ENCODE measurements around the gene SAXO1.

SAXO1 gene

DNA sequence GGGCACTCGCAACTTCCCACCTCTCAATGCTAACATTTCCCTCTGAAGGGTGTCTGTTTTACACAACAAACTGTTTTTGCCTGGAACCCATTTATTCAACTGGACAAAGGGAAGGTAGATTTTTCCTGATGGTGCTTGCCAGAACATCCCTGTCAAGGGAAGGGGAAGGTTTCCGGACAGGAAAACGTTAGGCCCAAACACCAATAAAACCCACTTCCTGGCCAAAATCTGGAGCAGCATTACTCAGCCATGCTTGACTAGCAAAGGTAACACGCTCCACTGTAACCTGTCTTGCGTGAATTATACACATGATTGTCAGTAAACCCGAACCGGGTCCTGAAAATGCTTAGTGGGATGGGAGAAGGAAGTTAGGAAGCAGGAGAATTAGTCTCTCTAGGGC is 90.2 kb downstream of the SAXO1 start:
- H4K20me1 ChIP-seq (ENCODE audit: insufficient read depth), result no peaks in the 10 kb centered on the region
- H3K36me3 ChIP-seq (ENCODE audit: insufficient read depth), result no peaks in the 10 kb centered on the region
- H2AFZ ChIP-seq (ENCODE audit: low read depth), result no peak overlapping the region
- TF ChIP-seq, protein P1, sequence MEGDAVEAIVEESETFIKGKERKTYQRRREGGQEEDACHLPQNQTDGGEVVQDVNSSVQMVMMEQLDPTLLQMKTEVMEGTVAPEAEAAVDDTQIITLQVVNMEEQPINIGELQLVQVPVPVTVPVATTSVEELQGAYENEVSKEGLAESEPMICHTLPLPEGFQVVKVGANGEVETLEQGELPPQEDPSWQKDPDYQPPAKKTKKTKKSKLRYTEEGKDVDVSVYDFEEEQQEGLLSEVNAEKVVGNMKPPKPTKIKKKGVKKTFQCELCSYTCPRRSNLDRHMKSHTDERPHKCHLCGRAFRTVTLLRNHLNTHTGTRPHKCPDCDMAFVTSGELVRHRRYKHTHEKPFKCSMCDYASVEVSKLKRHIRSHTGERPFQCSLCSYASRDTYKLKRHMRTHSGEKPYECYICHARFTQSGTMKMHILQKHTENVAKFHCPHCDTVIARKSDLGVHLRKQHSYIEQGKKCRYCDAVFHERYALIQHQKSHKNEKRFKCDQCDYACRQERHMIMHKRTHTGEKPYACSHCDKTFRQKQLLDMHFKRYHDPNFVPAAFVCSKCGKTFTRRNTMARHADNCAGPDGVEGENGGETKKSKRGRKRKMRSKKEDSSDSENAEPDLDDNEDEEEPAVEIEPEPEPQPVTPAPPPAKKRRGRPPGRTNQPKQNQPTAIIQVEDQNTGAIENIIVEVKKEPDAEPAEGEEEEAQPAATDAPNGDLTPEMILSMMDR (conservative IDR thresholded peaks at IDR 0.05; ENCODE audit: low read depth, low read length), result no peak
- no peak overlapping the region for H3K4me2 ChIP-seq
- H3K27ac ChIP-seq, result no peak overlapping the region
- H3K4me1 ChIP-seq (ENCODE audit: low read depth, poor library complexity, severe bottlenecking), result no peaks in the 10 kb centered on the region
- H3K4me3 ChIP-seq (IDR thresholded peaks at IDR 0.05; ENCODE audit: insufficient read depth, low read depth, low read length), result no peak overlapping the region
- H3K27me3 ChIP-seq (ENCODE audit: insufficient read depth, low read depth), result no peaks in the 10 kb centered on the region
- H3K9ac ChIP-seq, result no peak overlapping the region
- H3K79me2 ChIP-seq (ENCODE audit: insufficient read depth, low read depth), result no peaks in the 10 kb centered on the region

DNA sequence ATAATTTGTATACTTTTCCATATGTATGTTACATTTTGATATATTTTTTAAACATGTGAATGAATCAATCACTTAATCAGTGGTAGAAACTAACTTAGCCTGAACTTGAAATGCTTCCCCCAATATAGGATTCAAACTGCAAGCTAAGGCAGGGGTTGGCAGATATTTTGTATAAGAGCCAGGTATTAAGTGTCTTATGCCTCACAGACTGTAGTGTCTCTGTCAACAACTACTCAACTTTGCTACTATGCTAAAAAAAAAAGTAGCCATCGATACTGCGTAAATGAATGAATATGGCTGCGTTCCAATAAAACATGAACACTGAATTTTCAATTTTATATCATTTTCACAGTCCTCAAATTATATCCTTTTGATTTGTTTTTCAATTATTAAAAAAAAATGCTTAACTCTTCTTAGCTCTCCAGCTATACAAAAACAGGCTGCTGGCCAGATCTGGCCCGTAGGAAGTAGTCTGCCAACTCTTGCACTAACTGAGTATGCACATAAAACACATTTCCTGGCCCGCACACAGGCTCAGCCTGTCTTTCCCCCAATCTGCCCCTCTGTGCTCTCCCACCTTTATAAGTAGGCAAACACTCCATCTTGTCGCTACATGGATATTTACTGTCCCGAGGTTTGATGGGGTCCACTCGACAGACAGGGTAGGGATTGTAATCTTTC is 91.8 kb downstream of the SAXO1 start:
- TF ChIP-seq, protein P1 (conservative IDR thresholded peaks at IDR 0.05; ENCODE audit: low read depth, low read length), result no peak

DNA sequence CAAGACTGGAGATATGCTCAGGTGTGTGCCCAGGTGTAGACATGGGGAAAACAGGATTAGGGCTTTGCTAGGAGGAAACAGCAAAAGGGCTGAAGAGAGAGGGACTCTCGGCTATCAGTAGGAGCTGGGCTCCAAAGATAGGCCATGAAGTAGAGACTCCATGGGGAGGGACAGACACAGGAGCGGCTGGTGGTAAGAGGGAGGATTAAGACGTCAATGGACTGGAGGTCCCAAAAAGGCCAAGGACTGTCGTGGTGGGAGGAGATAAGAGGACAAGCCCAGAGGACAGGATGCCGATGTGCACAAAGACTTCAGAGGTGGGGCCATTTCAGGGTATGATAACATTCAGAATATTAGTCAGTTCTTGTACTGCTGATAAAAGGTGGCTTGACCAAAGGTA is 93.1 kb downstream of the SAXO1 start:
- Histone ChIP-seq H2AFZ (ENCODE audit: low read depth) (no peak overlapping the region), H3K27me3 (ENCODE audit: insufficient read depth, low read depth) (no peaks in the 10 kb centered on the region), H3K79me2 (ENCODE audit: insufficient read depth, low read depth) (no peaks in the 10 kb centered on the region), H3K9ac (no peak overlapping the region), H3K27ac (no peak overlapping the region), H3K4me1 (ENCODE audit: low read depth, poor library complexity, severe bottlenecking) (no peaks in the 10 kb centered on the region), H3K4me3 (IDR thresholded peaks at IDR 0.05; ENCODE audit: insufficient read depth, low read depth, low read length) (no peak overlapping the region), H3K4me2 (no peak overlapping the region), H4K20me1 (ENCODE audit: insufficient read depth) (no peaks in the 10 kb centered on the region), H3K36me3 (ENCODE audit: insufficient read depth) (no peaks in the 10 kb centered on the region)
- TF ChIP-seq, protein P1 (conservative IDR thresholded peaks at IDR 0.05; ENCODE audit: low read depth, low read length), result no peak

More for the DNA sequence above, 91.8 kb downstream of the SAXO1 start:
- H3K4me1 ChIP-seq (ENCODE audit: low read depth, poor library complexity, severe bottlenecking), result no peaks in the 10 kb centered on the region
- no peaks in the 10 kb centered on the region for H3K36me3 ChIP-seq (ENCODE audit: insufficient read depth)
- H3K4me2 ChIP-seq, result no peak overlapping the region
- no peaks in the 10 kb centered on the region for H4K20me1 ChIP-seq (ENCODE audit: insufficient read depth)
- H3K4me3 ChIP-seq (IDR thresholded peaks at IDR 0.05; ENCODE audit: insufficient read depth, low read depth, low read length), result no peak overlapping the region
- H3K27me3 ChIP-seq (ENCODE audit: insufficient read depth, low read depth), result no peaks in the 10 kb centered on the region
- no peak overlapping the region for H2AFZ ChIP-seq (ENCODE audit: low read depth)
- H3K9ac ChIP-seq, result no peak overlapping the region
- no peak overlapping the region for H3K27ac ChIP-seq
- no peaks in the 10 kb centered on the region for H3K79me2 ChIP-seq (ENCODE audit: insufficient read depth, low read depth)

DNA sequence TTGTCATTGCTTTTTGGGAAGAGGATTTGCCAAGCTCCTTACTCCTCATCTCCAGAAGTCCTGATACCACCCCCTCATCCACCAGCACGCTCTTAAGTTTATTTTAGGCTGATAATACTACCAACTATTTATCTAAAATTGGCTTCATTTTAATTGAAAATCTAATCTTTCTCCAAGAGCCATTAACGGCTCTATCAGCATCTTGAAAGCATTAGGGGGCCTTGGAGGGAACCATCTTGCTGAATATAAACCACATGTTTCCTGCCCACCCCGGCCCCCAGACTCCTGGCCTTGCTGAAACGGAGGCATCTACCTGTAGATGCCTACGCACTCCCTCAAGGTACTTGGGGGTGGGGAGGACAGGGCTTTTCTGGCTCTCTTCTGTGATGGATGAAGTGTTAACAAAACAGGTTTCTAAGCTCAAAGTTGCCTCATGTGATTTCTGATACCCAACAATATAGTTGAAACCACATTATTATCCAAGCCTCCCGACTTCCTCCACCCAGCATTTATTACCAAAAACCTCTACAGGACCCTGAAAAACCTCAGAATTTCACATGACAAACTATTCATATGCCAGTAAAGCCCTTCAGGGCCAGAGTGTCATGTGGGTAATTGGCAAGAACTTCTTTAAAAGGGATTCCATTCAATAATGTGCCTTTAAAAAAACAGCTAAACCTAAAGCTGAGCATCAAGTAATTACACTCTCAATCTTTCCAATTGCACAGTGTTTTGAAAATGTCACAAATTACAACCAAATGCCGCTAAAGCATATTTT is 96.7 kb downstream of the SAXO1 start:
- Histone ChIP-seq H3K36me3 (ENCODE audit: insufficient read depth) (no peaks in the 10 kb centered on the region), H3K79me2 (ENCODE audit: insufficient read depth, low read depth) (no peaks in the 10 kb centered on the region), H4K20me1 (ENCODE audit: insufficient read depth) (no peaks in the 10 kb centered on the region), H3K27ac (no peak overlapping the region), H3K9ac (no peak overlapping the region), H3K4me2 (no peak overlapping the region), H3K4me3 (IDR thresholded peaks at IDR 0.05; ENCODE audit: insufficient read depth, low read depth, low read length) (no peak overlapping the region), H3K4me1 (ENCODE audit: low read depth, poor library complexity, severe bottlenecking) (no peaks in the 10 kb centered on the region), H3K27me3 (ENCODE audit: insufficient read depth, low read depth) (no peaks in the 10 kb centered on the region), H2AFZ (ENCODE audit: low read depth) (no peak overlapping the region)
- TF ChIP-seq, protein P1 (conservative IDR thresholded peaks at IDR 0.05; ENCODE audit: low read depth, low read length), result no peak

Data from KMS-11 (cell line).